HCT116 (cell line): ENCODE measurements around the gene LGALS7.
"Not testable (repeated sequence)": the region's sequence is repeated elsewhere in the genome, so short reads cannot be mapped to it uniquely, and the experiment has no call there.

ENCODE experiments used
- POLR2A ChIP-seq: IDR thresholded peaks from 2 replicates; pipeline ENCODE4 v1.7.0; 2011; ENCODE audit warnings: borderline replicate concordance; ENCODE audit not compliant: insufficient read depth, insufficient read length; ENCODE audit errors: extremely low read depth
- SP1 ChIP-seq: IDR thresholded peaks from 2 replicates; pipeline ENCODE4 v1.6.1; 2012; ENCODE audit warnings: low read depth
- TCF7L2 ChIP-seq: IDR thresholded peaks from 2 replicates; pipeline ENCODE4 v1.7.0; 2011; ENCODE audit warnings: borderline replicate concordance, inconsistent platforms; ENCODE audit not compliant: insufficient read depth, insufficient read length; ENCODE audit errors: extremely low read depth
- YY1 ChIP-seq: IDR thresholded peaks from 2 replicates; pipeline ENCODE4 v1.6.1; 2011; ENCODE audit warnings: low read length, low read depth, moderate library complexity, mild to moderate bottlenecking; ENCODE audit not compliant: insufficient replicate concordance; ENCODE audit errors: extremely low read depth
- TF ChIP-seq, protein P1 (sequence below): IDR thresholded peaks from 2 replicates; pipeline ENCODE4 v1.6.1; 2012
- TF ChIP-seq, protein P2 (sequence below), 3 experiments: fragments of 200-600 bp in 1 of 3; sonication (generic) in 1 of 3; IDR thresholded peaks in 2 of 3; conservative IDR thresholded peaks in 1 of 3; 2 replicates each; pipeline ENCODE4 v1.5.1; 2012 to 2017; ENCODE audit warnings: low read depth in 2 of 3, low read length in 2 of 3, antibody characterized with exemption in 1 of 3, borderline replicate concordance in 1 of 3, control low read depth in 1 of 3, mild to moderate bottlenecking in 1 of 3, mixed read lengths in 1 of 3, mixed run types in 1 of 3, moderate library complexity in 1 of 3; ENCODE audit not compliant: insufficient read depth in 1 of 3

DNA sequence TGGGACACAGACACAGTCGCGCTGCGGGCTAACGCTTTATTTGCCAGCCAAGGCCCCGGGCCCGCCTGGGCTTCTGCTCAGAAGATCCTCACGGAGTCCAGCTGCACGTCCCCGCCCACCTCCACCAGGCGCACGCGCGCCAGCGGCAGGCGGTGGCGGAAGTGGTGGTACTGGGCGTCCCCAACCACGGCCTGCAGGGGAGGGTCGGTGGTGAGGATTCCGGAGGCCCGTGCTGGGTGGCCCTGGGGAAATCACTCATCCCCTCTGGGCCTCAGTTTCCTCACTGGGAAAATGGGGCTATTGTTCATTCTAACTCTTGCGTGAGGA, 2.4 kb downstream of the LGALS7 start:
- TF ChIP-seq, protein P1, sequence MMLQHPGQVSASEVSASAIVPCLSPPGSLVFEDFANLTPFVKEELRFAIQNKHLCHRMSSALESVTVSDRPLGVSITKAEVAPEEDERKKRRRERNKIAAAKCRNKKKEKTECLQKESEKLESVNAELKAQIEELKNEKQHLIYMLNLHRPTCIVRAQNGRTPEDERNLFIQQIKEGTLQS: not testable (repeated sequence)
- not testable (repeated sequence) for TF ChIP-seq YY1, POLR2A, TCF7L2, SP1
- TF ChIP-seq, protein P2, sequence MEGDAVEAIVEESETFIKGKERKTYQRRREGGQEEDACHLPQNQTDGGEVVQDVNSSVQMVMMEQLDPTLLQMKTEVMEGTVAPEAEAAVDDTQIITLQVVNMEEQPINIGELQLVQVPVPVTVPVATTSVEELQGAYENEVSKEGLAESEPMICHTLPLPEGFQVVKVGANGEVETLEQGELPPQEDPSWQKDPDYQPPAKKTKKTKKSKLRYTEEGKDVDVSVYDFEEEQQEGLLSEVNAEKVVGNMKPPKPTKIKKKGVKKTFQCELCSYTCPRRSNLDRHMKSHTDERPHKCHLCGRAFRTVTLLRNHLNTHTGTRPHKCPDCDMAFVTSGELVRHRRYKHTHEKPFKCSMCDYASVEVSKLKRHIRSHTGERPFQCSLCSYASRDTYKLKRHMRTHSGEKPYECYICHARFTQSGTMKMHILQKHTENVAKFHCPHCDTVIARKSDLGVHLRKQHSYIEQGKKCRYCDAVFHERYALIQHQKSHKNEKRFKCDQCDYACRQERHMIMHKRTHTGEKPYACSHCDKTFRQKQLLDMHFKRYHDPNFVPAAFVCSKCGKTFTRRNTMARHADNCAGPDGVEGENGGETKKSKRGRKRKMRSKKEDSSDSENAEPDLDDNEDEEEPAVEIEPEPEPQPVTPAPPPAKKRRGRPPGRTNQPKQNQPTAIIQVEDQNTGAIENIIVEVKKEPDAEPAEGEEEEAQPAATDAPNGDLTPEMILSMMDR (IDR thresholded peaks at IDR 0.05 in 2 of 3, conservative IDR thresholded peaks at IDR 0.05 in 1 of 3; ENCODE audit: borderline replicate concordance in 1 of 3, insufficient read depth in 1 of 3, low read depth in 2 of 3, low read length in 2 of 3): not testable (repeated sequence)
